Measurements from ENCODE around the gene GPR151.

GRCh38 chr5:146549615-146550014, 33.6 kb upstream of the GPR151 start:
- no peak for TF ChIP-seq REST (IDR thresholded peaks at IDR 0.05; ENCODE audit: insufficient read depth in 1 of 2, low read depth in 2 of 2, low read length in 2 of 2)
- TF ChIP-seq SIN3A (IDR thresholded peaks at IDR 0.05; ENCODE audit: borderline replicate concordance, insufficient read depth, low read length): no peak
- TF ChIP-seq POLR2AphosphoS5 (IDR thresholded peaks at IDR 0.05; ENCODE audit: low read depth, low read length): no peak
- no peak for TF ChIP-seq TAF1 (IDR thresholded peaks at IDR 0.05; ENCODE audit: borderline replicate concordance, insufficient read depth, low read length)

Data from PFSK-1 (cell line).